HG03571 (cell line): Measurements from ENCODE around the gene KCTD16.

Source experiments
- ATAC-seq: cut with Tn5 transposase; IDR thresholded peaks from one replicate; pipeline ENCODE4 v1.9.1; 2021; ENCODE audit not compliant: unreplicated experiment

The KCTD16 gene

GRCh38 chr5:144393641-144394435 lies 223.2 kb downstream of the KCTD16 start:
- no peak for ATAC-seq

- ATAC-seq: no peak
These were observed 225.0 kb downstream of the KCTD16 start for GRCh38 chr5:144395704-144396103.

- ATAC-seq: no peak
These were observed 232.4 kb downstream of the KCTD16 start for GRCh38 chr5:144403058-144403457.

- ATAC-seq: no peak
These were observed 233.2 kb downstream of the KCTD16 start for GRCh38 chr5:144403817-144404420.

- ATAC-seq: no peak
These were observed 234.0 kb downstream of the KCTD16 start for GRCh38 chr5:144404672-144405071.

- ATAC-seq: no peak
These were observed 235.3 kb downstream of the KCTD16 start for GRCh38 chr5:144405991-144406390.

GRCh38 chr5:144406442-144406841 lies 235.8 kb downstream of the KCTD16 start:
- ATAC-seq: no peak

- no peak for ATAC-seq
These were observed 243.7 kb downstream of the KCTD16 start for GRCh38 chr5:144414202-144415029.

GRCh38 chr5:144416196-144416595 lies 245.5 kb downstream of the KCTD16 start:
- ATAC-seq: no peak

GRCh38 chr5:144418719-144419118 lies 248.0 kb downstream of the KCTD16 start:
- ATAC-seq: no peak

GRCh38 chr5:144421411-144421810 lies 250.7 kb downstream of the KCTD16 start:
- ATAC-seq: no peak

GRCh38 chr5:144422018-144422727 lies 251.5 kb downstream of the KCTD16 start:
- ATAC-seq: no peak

- ATAC-seq: no peak
These were observed 257.2 kb downstream of the KCTD16 start for GRCh38 chr5:144427866-144428265.

GRCh38 chr5:144428326-144428725 lies 257.7 kb downstream of the KCTD16 start:
- ATAC-seq: no peak

- no peak for ATAC-seq
These were observed 258.7 kb downstream of the KCTD16 start for GRCh38 chr5:144429405-144429804.

- ATAC-seq: no peak
These were observed 259.2 kb downstream of the KCTD16 start for GRCh38 chr5:144429905-144430304.

GRCh38 chr5:144433140-144433822 lies 262.6 kb downstream of the KCTD16 start:
- no peak for ATAC-seq

GRCh38 chr5:144433893-144434292 lies 263.2 kb downstream of the KCTD16 start:
- ATAC-seq: no peak

- no peak for ATAC-seq
These were observed 265.3 kb downstream of the KCTD16 start for GRCh38 chr5:144436007-144436406.

GRCh38 chr5:144438237-144438636 lies 267.6 kb downstream of the KCTD16 start:
- ATAC-seq: no peak

GRCh38 chr5:144448457-144448856 lies 277.8 kb downstream of the KCTD16 start:
- ATAC-seq: no peak
